ENCODE results near the gene GPATCH1.
"Not testable (repeated sequence)": the region's sequence is repeated elsewhere in the genome, so short reads cannot be mapped to it uniquely, and the experiment has no call there.

GPATCH1 gene

GRCh38 chr19:33159893-33160292 lies 78.9 kb downstream of the GPATCH1 start:
- DNase-seq: no peak

- DNase-seq: no peak
Measured at GRCh38 chr19:33161201-33161600, 80.2 kb downstream of the GPATCH1 start.

- no peak for DNase-seq
Measured at GRCh38 chr19:33163481-33163880, 82.5 kb downstream of the GPATCH1 start.

- DNase-seq: not testable (repeated sequence)
Measured at GRCh38 chr19:33166037-33166436, 85.1 kb downstream of the GPATCH1 start.

GRCh38 chr19:33167438-33167837 lies 86.5 kb downstream of the GPATCH1 start:
- no peak for DNase-seq

GRCh38 chr19:33168528-33168927 lies 87.5 kb downstream of the GPATCH1 start:
- DNase-seq: no peak

GRCh38 chr19:33171222-33171795 lies 90.3 kb downstream of the GPATCH1 start:
- DNase-seq: no peak

- no peak for DNase-seq
Measured at GRCh38 chr19:33171916-33172359, 91.0 kb downstream of the GPATCH1 start.

- no peak for DNase-seq
Measured at GRCh38 chr19:33174186-33174585, 93.2 kb downstream of the GPATCH1 start.

- no peak for DNase-seq
Measured at GRCh38 chr19:33175156-33175782, 94.3 kb downstream of the GPATCH1 start.

- DNase-seq: no peak
Measured at GRCh38 chr19:33175886-33176669, 95.1 kb downstream of the GPATCH1 start.

- peak; percentile 98 for DNase-seq
Measured at GRCh38 chr19:33176670-33177416, 95.9 kb downstream of the GPATCH1 start.

GRCh38 chr19:33177417-33177979 lies 96.5 kb downstream of the GPATCH1 start:
- peak; percentile 53 for DNase-seq

All from NCI-H2029 (cell line).